PFSK-1 (cell line): ENCODE measurements around the gene B3GALT6.

Experiments
- FOXP2 ChIP-seq: optimal IDR thresholded peaks from 2 replicates; pipeline ENCODE3; 2011; ENCODE audit warnings: borderline replicate concordance, control low read depth, inconsistent platforms; ENCODE audit not compliant: insufficient read depth; ENCODE audit errors: extremely low read length, extremely low read depth
- POLR2AphosphoS5 ChIP-seq: IDR thresholded peaks from 2 replicates; pipeline ENCODE4 v1.6.1; 2012; ENCODE audit warnings: low read depth, mild to moderate bottlenecking, control low read depth, low read length, moderate library complexity
- SIN3A ChIP-seq: IDR thresholded peaks from 2 replicates; pipeline ENCODE4 v1.6.1; 2012; ENCODE audit warnings: mild to moderate bottlenecking, low read length, moderate library complexity, borderline replicate concordance; ENCODE audit not compliant: insufficient read depth
- TAF1 ChIP-seq: IDR thresholded peaks from 2 replicates; pipeline ENCODE4 v1.6.1; 2012; ENCODE audit warnings: low read length, control low read depth, borderline replicate concordance; ENCODE audit not compliant: insufficient read depth
- TF ChIP-seq, protein P1 (sequence below), 2 experiments: IDR thresholded peaks; 2 replicates each; pipeline versions ENCODE4 v1.6.1 to v1.8.0; 2011 to 2012; ENCODE audit warnings: low read depth in 2 of 2, low read length in 2 of 2, control low read depth in 1 of 2, inconsistent platforms in 1 of 2, mild to moderate bottlenecking in 1 of 2, moderate library complexity in 1 of 2; ENCODE audit not compliant: insufficient read depth in 1 of 2

The B3GALT6 gene

DNA sequence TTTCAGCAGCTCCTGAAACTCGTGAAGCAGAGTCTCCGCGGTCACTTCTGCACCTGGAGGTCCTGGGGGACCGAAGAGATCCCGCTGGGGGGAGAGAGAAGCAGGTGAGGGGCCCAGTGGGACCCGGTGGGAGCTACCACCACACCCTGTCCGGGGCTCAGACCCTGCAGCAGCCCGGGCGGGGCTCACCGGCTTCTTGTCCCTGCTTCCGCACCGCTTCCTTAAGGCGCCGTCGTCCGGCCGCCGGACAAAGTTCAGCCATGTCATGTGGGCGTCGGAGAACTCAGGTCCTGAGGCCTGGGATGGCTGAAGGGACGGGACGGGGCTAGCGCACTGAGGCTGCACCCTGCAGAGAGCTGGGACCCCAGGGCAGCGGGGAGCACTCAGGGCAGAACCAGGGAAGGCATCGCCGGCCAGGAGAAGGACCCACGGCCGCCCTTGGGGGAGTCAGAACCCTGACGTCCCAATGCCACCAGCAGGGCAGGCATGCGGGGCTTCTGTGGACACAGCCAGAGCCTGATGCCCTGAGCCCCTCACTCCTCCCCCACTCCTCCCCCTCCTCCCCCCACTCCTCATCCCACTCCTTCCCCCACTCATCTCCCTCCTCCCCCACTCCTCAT, 12.3 kb downstream of the B3GALT6 start:
- TF ChIP-seq FOXP2, result no peak
- TF ChIP-seq SIN3A, result no peak
- TF ChIP-seq POLR2AphosphoS5, result no peak
- TF ChIP-seq, protein P1, sequence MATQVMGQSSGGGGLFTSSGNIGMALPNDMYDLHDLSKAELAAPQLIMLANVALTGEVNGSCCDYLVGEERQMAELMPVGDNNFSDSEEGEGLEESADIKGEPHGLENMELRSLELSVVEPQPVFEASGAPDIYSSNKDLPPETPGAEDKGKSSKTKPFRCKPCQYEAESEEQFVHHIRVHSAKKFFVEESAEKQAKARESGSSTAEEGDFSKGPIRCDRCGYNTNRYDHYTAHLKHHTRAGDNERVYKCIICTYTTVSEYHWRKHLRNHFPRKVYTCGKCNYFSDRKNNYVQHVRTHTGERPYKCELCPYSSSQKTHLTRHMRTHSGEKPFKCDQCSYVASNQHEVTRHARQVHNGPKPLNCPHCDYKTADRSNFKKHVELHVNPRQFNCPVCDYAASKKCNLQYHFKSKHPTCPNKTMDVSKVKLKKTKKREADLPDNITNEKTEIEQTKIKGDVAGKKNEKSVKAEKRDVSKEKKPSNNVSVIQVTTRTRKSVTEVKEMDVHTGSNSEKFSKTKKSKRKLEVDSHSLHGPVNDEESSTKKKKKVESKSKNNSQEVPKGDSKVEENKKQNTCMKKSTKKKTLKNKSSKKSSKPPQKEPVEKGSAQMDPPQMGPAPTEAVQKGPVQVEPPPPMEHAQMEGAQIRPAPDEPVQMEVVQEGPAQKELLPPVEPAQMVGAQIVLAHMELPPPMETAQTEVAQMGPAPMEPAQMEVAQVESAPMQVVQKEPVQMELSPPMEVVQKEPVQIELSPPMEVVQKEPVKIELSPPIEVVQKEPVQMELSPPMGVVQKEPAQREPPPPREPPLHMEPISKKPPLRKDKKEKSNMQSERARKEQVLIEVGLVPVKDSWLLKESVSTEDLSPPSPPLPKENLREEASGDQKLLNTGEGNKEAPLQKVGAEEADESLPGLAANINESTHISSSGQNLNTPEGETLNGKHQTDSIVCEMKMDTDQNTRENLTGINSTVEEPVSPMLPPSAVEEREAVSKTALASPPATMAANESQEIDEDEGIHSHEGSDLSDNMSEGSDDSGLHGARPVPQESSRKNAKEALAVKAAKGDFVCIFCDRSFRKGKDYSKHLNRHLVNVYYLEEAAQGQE (IDR thresholded peaks at IDR 0.05; ENCODE audit: insufficient read depth in 1 of 2, low read depth in 2 of 2, low read length in 2 of 2), result no peak
- TF ChIP-seq TAF1, result no peak

DNA sequence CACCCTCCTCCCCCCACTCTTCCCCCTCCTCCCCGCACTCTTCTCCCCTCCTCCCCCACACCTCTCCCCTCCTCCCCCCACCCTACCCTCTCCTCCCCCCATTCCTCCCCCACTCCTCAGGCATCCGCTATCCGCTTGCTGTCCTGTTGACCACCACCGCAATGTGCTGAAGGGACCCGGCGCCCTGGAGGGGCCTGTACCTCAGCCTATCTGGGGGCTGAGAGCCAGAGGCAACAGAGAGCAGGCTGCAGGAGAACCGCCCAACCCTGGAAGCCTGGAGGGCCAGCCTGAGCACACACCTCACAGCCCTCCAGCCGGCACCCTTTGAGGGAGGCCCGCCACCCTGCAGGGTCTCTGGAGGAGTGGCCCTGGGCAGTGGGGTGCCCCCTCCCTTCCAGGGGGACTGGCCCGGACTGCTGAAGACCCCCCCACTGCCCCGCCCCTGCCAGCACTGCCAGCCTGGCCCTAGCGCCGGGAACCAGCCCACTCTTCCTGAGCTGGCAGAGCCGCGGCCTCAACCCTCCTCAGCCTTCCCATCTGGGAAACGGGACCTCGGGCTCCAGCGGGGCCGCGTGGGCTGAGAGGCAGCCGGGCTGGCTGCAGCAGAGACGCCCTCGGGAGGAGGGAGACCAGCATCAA, 13.3 kb downstream of the B3GALT6 start:
- TF ChIP-seq POLR2AphosphoS5 (no peak), TAF1 (no peak), FOXP2 (no peak), SIN3A (no peak)
- TF ChIP-seq, protein P1 (IDR thresholded peaks at IDR 0.05; ENCODE audit: insufficient read depth in 1 of 2, low read depth in 2 of 2, low read length in 2 of 2), result no peak

- no peak for TF ChIP-seq SIN3A
These were observed 14.0 kb downstream of the B3GALT6 start for GRCh38 chr1:1245817-1246576.

- TF ChIP-seq TAF1 (no peak), FOXP2 (no peak), SIN3A (no peak), POLR2AphosphoS5 (no peak)
- TF ChIP-seq, protein P1 (IDR thresholded peaks at IDR 0.05; ENCODE audit: insufficient read depth in 1 of 2, low read depth in 2 of 2, low read length in 2 of 2), result no peak
These were observed 14.7 kb downstream of the B3GALT6 start, which contains the start of gene C1QTNF12 for GRCh38 chr1:1246577-1247340. TSS of gene C1QTNF12 (minus strand) at chr1:1246722. CDS start at chr1:1246690, 32 bp downstream.

DNA sequence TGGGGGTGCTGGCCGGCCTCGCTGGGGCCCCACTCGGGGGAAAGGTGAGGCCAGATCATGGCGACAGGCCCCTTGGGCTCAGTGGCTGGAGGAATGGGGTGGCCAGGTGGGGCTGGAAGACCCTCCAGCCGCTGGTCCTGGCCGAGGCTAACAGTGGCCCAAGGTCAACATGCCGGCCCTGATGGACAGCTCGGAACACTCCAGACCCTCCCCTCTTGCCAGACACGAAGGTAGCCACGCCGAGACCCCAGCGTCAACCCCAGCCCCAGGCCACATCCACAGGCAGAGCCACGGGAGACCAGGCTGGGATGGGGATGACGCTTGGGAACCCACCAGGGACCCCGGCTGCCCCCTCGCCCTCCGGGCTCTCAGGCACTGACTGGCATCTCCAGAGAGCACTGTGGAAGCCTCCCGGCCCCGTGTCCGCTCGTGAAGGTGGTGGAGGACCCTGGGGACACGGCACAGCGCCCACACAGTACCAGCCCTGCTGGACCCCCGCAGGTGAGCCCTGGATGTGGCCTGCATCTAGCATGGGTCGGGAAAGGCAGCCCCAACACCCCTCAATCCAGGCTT, 15.4 kb downstream of the B3GALT6 start:
- TF ChIP-seq, protein P1 (IDR thresholded peaks at IDR 0.05; ENCODE audit: insufficient read depth in 1 of 2, low read depth in 2 of 2, low read length in 2 of 2), result no peak
- no peak for TF ChIP-seq POLR2AphosphoS5
- TF ChIP-seq TAF1, result no peak
- TF ChIP-seq FOXP2, result no peak
- no peak for TF ChIP-seq SIN3A
